MCF 10A (cell line): ENCODE results near the gene MED12L. TPM values are rescaled to one million over a fixed set of nuclear protein-coding genes. Genes with fewer than 3 reads are reported as not detected.
A peak's percentile ranks its signal among the peaks of the same experiment; 100 is the strongest.
"Not testable (repeated sequence)": the region's sequence is repeated elsewhere in the genome, so short reads cannot be mapped to it uniquely, and the experiment has no call there.

Experiments used
- BruUV-seq: library from RNA; stranded (reverse); fragments of 400-500 nt; replicated peaks from 2 replicates; lab custom pipeline; 2021; lab: Mats Ljungman, UMichigan
- CTCF ChIA-PET: fragments of 300-600 bp; sonication (Branson Sonifier 250); formaldehyde crosslinking; extraction: SDS; loops from one replicate; lab custom pipeline; 2021; ENCODE audit warnings: antibody characterized with exemption, inconsistent platforms; lab: Yijun Ruan, JAX
- POLR2A ChIA-PET: fragments of 300-600, 350-650 bp; sonication (Branson Sonifier 250); formaldehyde crosslinking; extraction: SDS; loops from one replicate; lab custom pipeline; 2020; ENCODE audit warnings: antibody characterized with exemption, inconsistent platforms; lab: Yijun Ruan, JAX
- DNase-seq: peaks from one replicate; pipeline ENCODE4 v3.0.0-alpha.2; 2018; ENCODE audit not compliant: unreplicated experiment
- H3K27ac Mint-ChIP-seq: one replicate; pipeline ENCODE4 v1.8.0; 2022; ENCODE audit warnings: mild to moderate bottlenecking, low read depth, mixed read lengths; ENCODE audit not compliant: unreplicated experiment
- H3K27me3 Mint-ChIP-seq: one replicate; pipeline ENCODE4 v1.8.0; 2022; ENCODE audit warnings: mixed read lengths; ENCODE audit not compliant: insufficient read depth, unreplicated experiment
- H3K36me3 Mint-ChIP-seq: one replicate; pipeline ENCODE4 v1.8.0; 2022; ENCODE audit warnings: mild to moderate bottlenecking, moderate library complexity, mixed read lengths; ENCODE audit not compliant: insufficient read depth, unreplicated experiment
- H3K4me1 Mint-ChIP-seq: one replicate; pipeline ENCODE4 v1.8.0; 2022; ENCODE audit warnings: mixed read lengths; ENCODE audit not compliant: insufficient read depth, unreplicated experiment
- H3K4me3 Mint-ChIP-seq: one replicate; pipeline ENCODE4 v1.8.0; 2022; ENCODE audit warnings: mild to moderate bottlenecking, moderate library complexity, mixed read lengths; ENCODE audit not compliant: unreplicated experiment
- H3K9me3 Mint-ChIP-seq: one replicate; pipeline ENCODE4 v1.8.0; 2022; ENCODE audit warnings: mixed read lengths; ENCODE audit not compliant: unreplicated experiment
- intact Hi-C: fragments of 100-400 bp; cut with micrococcal nuclease; formaldehyde crosslinking; loops from 2 replicates; pipeline ENCODE4 v1.14.1; 2022
- total RNA-seq: library from RNA; stranded (reverse); gene quantifications from 2 replicates; pipeline ENCODE4 v1.2.3, GENCODE V29; 2022
- TF ChIP-seq, protein P1 (sequence below): fragments of 200-600 bp; IDR thresholded peaks from one replicate; pipeline ENCODE4 v1.8.0; 2022; ENCODE audit warnings: antibody characterized with exemption, mild to moderate bottlenecking; ENCODE audit not compliant: unreplicated experiment

MED12L gene
- total RNA-seq, 1 experiment from 2014 or later, result 0.47 TPM

DNA sequence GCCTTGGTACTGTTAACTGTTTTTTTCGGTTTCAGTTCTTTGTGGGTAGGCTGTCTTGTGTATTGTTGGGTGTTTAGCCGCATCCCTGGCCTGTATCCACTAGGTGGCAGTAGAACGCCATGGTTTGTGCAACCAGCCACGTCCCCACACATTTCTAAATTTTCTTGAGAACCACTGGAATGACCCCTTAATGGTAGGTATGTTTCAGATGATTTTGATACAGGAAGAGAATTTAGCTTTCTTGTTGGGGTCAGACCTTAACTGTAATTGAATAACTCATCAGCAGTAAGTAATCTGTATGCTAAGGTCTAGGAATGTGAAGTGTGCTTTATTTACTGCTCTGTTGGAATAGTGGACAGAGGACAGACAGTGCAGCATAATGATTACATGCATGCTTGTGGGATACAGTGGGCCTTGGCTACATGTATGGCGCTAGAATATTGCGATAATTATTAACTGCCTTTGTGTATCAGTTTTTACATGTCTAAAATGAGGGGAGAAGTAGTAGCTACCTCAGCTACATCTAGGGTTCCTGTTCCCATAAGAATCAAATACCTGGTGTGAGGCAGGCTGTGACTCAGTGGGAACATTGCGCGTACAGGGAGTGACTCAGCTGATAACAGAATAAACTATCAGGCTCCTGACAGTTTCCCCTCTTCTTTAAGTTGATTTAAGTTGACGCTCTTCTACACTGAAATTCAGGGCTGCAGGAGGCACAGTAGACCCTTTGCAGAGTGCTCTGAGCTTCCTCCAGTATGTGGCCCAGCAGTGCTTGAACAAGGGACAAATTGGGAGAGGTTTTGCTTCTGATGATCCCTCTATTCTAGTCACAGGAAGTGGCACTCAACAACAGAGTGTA, 142.6 kb downstream of the MED12L start:
- TF ChIP-seq, protein P1, sequence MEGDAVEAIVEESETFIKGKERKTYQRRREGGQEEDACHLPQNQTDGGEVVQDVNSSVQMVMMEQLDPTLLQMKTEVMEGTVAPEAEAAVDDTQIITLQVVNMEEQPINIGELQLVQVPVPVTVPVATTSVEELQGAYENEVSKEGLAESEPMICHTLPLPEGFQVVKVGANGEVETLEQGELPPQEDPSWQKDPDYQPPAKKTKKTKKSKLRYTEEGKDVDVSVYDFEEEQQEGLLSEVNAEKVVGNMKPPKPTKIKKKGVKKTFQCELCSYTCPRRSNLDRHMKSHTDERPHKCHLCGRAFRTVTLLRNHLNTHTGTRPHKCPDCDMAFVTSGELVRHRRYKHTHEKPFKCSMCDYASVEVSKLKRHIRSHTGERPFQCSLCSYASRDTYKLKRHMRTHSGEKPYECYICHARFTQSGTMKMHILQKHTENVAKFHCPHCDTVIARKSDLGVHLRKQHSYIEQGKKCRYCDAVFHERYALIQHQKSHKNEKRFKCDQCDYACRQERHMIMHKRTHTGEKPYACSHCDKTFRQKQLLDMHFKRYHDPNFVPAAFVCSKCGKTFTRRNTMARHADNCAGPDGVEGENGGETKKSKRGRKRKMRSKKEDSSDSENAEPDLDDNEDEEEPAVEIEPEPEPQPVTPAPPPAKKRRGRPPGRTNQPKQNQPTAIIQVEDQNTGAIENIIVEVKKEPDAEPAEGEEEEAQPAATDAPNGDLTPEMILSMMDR, result peak; percentile 81
- Mint-ChIP-seq H3K36me3 (no peaks in the 10 kb centered on the region), H3K27me3 (no peaks in the 10 kb centered on the region), H3K4me3 (no peak overlapping the region), H3K9me3 (no peaks in the 10 kb centered on the region), H3K27ac (no peak overlapping the region), H3K4me1 (peaks cover 18% of the 10 kb centered on the region)
- no TSS peak for BruUV-seq
- ChIA-PET CTCF (interaction anchor here (0.6 to 6.5 kb wide), 60 partner anchors 9 to 1853 kb away, joined by 3 to 107 read pairs (median 4); partner anchors contain the start of gene P2RY14), POLR2A (interaction anchor here (0.8 to 1.3 kb wide), 4 partner anchors 11 to 77 kb away, joined by 3 to 6 read pairs (median 4); partner anchors contain the start of gene P2RY14)
- intact Hi-C loops, result loop anchor here (1.0 to 5.0 kb wide), 6 partner anchors 55 to 689 kb away; no protein-coding TSS in a partner anchor
- DNase-seq, result peak; percentile 84

DNA sequence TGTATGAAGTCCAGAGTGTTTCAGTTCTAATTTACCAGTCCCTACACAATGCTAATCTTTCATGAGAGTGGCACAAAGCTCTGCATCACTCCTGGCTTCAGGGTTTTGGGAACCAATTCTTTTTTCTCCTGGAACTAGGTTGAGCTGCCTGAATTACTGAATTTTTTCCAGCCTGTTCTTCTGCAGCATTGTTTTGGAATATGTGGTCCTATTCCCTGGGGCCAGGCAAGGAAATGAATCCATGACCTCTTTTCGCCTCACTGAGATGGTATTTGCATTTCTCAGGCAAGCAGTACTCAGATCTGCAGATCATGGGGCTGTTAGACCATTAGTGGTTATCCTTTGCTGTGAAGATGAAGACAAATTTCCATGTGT, 143.2 kb downstream of the MED12L start:
- peaks cover 18% of the 10 kb centered on the region for H3K4me1 Mint-ChIP-seq
- no peak overlapping the region for H3K4me3 Mint-ChIP-seq
- CTCF ChIA-PET, result interaction anchor here (0.6 to 6.5 kb wide), 45 partner anchors 10 to 722 kb away, joined by 3 to 107 read pairs (median 5); partner anchors contain the start of gene P2RY14
- no TSS peak for BruUV-seq
- POLR2A ChIA-PET, result interaction anchor here (1.0 to 1.3 kb wide), 3 partner anchors 49 to 76 kb away, joined by 3 to 6 read pairs (median 3); partner anchors contain the start of gene P2RY14
- no peaks in the 10 kb centered on the region for H3K27me3 Mint-ChIP-seq
- TF ChIP-seq, protein P1, result no peak
- no peaks in the 10 kb centered on the region for H3K9me3 Mint-ChIP-seq
- intact Hi-C loops, result loop anchor here (5.0 kb wide), 2 partner anchors 209 to 689 kb away; no protein-coding TSS in a partner anchor
- H3K36me3 Mint-ChIP-seq, result no peaks in the 10 kb centered on the region
- no peak overlapping the region for H3K27ac Mint-ChIP-seq
- no peak for DNase-seq

DNA sequence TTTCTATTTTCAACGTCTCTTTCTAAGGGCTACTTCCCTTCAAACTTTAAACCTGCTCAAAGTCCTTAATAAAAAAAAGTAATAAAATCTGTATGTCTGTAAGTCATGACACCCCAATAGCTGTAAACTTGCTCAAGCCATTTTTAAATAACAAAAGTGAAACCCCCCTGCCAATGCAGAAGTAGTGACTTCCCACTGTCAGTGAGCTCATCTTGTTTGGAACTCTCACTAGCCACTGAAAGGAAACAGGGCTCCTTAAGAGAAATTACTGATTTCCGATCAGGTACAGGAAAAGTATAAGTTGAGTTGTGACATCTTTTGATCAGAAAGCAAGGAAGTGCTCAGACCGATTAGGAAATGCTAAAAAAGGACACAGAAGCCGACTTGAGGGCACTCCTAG, 145.2 kb downstream of the MED12L start:
- ChIA-PET CTCF (interaction anchor here (0.5 to 6.5 kb wide), 10 partner anchors 23 to 1101 kb away, joined by 3 to 67 read pairs (median 3); no protein-coding TSS in a partner anchor), POLR2A (no interaction called here)
- Mint-ChIP-seq H3K4me3 (no peak overlapping the region), H3K9me3 (no peaks in the 10 kb centered on the region), H3K4me1 (peaks cover 18% of the 10 kb centered on the region), H3K27me3 (no peaks in the 10 kb centered on the region), H3K27ac (peak overlapping the region; percentile 1), H3K36me3 (no peaks in the 10 kb centered on the region)
- TF ChIP-seq, protein P1, result no peak
- intact Hi-C loops, result no loop called here
- no peak for DNase-seq
- BruUV-seq, result no TSS peak

DNA sequence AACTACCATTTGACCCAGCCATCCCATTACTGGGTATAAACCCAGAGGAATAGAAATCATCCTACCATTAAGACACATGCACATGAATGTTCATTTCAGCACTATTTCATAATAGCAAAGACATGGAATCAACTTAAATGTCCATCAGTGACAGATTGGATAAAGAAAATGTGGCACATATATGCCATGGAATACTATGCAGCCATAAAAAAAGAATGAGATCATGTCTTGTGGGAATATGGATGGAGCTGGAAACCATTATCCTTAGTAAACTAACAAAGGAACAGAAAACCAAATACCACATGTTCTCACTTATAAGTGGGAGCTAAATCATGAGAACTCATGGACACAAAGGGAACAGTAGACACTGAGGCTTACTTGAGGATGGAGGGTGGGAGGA, 146.9 kb downstream of the MED12L start:
- H3K36me3 Mint-ChIP-seq, DNase-seq, H3K4me3 Mint-ChIP-seq, H3K9me3 Mint-ChIP-seq, intact Hi-C loops, H3K27me3 Mint-ChIP-seq, BruUV-seq, POLR2A ChIA-PET, H3K27ac Mint-ChIP-seq: not testable (repeated sequence)
- H3K4me1 Mint-ChIP-seq, result peaks cover 11% of the 10 kb centered on the region
- CTCF ChIA-PET, result interaction anchor here (0.6 to 1.5 kb wide), 7 partner anchors 50 to 1240 kb away, joined by 3 to 5 read pairs (median 4); no protein-coding TSS in a partner anchor
